ENCODE results near the gene SH3RF3.

Gene SH3RF3

GRCh38 chr2:109463891-109464290, 334.9 kb downstream of the SH3RF3 start:
- Histone ChIP-seq H2BK12ac (ENCODE audit: low read length) (no peak overlapping the region), H3K18ac (ENCODE audit: low read length) (no peak overlapping the region), H2BK120ac (ENCODE audit: low read depth, low read length) (no peak overlapping the region), H3K36me3 (replicated peaks in 1 of 2; ENCODE audit: control insufficient read depth in 2 of 2, insufficient read depth in 2 of 2, low read length in 2 of 2) (no peaks in the 10 kb centered on the region), H3K4ac (ENCODE audit: low read length) (no peak overlapping the region), H3K4me3 (ENCODE audit: low read length in 2 of 2) (no peak overlapping the region), H2AK5ac (ENCODE audit: low read depth, low read length) (no peak overlapping the region), H4K91ac (ENCODE audit: low read depth, low read length, poor library complexity) (no peak overlapping the region), H3K23ac (ENCODE audit: low read depth, low read length, poor library complexity) (no peak overlapping the region), H3K14ac (ENCODE audit: low read length) (no peak overlapping the region), H2BK15ac (ENCODE audit: low read length) (no peak overlapping the region), H3K9me3 (replicated peaks in 1 of 2; ENCODE audit: control insufficient read depth in 2 of 2, insufficient read depth in 1 of 2, low read depth in 1 of 2, low read length in 2 of 2) (no peaks in the 10 kb centered on the region), H3K4me2 (ENCODE audit: insufficient read depth, low read length, poor library complexity, severe bottlenecking) (no peak overlapping the region), H2BK5ac (ENCODE audit: low read length) (no peak overlapping the region), H3K27me3 (ENCODE audit: control insufficient read depth in 3 of 3, insufficient read depth in 3 of 3, low read depth in 1 of 3, low read length in 3 of 3) (no peaks in the 10 kb centered on the region), H2AFZ (ENCODE audit: low read length) (no peak overlapping the region), H3K27ac (replicated peaks; ENCODE audit: low read length) (no peak overlapping the region), H3K79me1 (ENCODE audit: low read depth, low read length) (no peaks in the 10 kb centered on the region), H4K8ac (ENCODE audit: low read depth, low read length) (no peak overlapping the region), H3K4me1 (ENCODE audit: control insufficient read depth in 2 of 2, insufficient read depth in 1 of 2, low read depth in 1 of 2, low read length in 2 of 2) (peaks cover 0 to 5% of the 10 kb centered on the region in 2 donors), H3K9ac (ENCODE audit: low read depth, low read length, poor library complexity) (no peak overlapping the region)
- WGBS, 2 donors (ENCODE audit: extremely low coverage in 2 of 2, insufficient read length in 2 of 2, insufficient replicate concordance in 1 of 2): no CpG with 5 or more reads among the region's 5 CpGs
- DNase-seq (ENCODE audit: low spot score): no peak

GRCh38 chr2:109466674-109467575, 337.9 kb downstream of the SH3RF3 start:
- no peak overlapping the region for H2BK120ac ChIP-seq (ENCODE audit: low read depth, low read length)
- H4K91ac ChIP-seq (ENCODE audit: low read depth, low read length, poor library complexity): no peak overlapping the region
- no peak overlapping the region for H3K4me3 ChIP-seq (ENCODE audit: low read length in 2 of 2)
- H3K4me1 ChIP-seq (ENCODE audit: control insufficient read depth in 2 of 2, insufficient read depth in 1 of 2, low read depth in 1 of 2, low read length in 2 of 2): peaks cover 0 to 8% of the 10 kb centered on the region in 2 donors
- no peak overlapping the region for H2BK12ac ChIP-seq (ENCODE audit: low read length)
- H4K8ac ChIP-seq (ENCODE audit: low read depth, low read length): no peak overlapping the region
- no peak overlapping the region for H2AFZ ChIP-seq (ENCODE audit: low read length)
- H3K4ac ChIP-seq (ENCODE audit: low read length): no peak overlapping the region
- peak overlapping the region; percentile 19 for H3K18ac ChIP-seq (ENCODE audit: low read length)
- no peak overlapping the region for H3K9ac ChIP-seq (ENCODE audit: low read depth, low read length, poor library complexity)
- DNase-seq (ENCODE audit: low spot score): no peak
- peaks cover 0 to 2% (median 0%) of the 10 kb centered on the region in 3 experiments for H3K27me3 ChIP-seq (ENCODE audit: control insufficient read depth in 3 of 3, insufficient read depth in 3 of 3, low read depth in 1 of 3, low read length in 3 of 3)
- H3K4me2 ChIP-seq (ENCODE audit: insufficient read depth, low read length, poor library complexity, severe bottlenecking): no peak overlapping the region
- H2AK5ac ChIP-seq (ENCODE audit: low read depth, low read length): no peak overlapping the region
- no peak overlapping the region for H3K27ac ChIP-seq (replicated peaks; ENCODE audit: low read length)
- H3K36me3 ChIP-seq (replicated peaks in 1 of 2; ENCODE audit: control insufficient read depth in 2 of 2, insufficient read depth in 2 of 2, low read length in 2 of 2): no peaks in the 10 kb centered on the region
- H3K9me3 ChIP-seq (replicated peaks in 1 of 2; ENCODE audit: control insufficient read depth in 2 of 2, insufficient read depth in 1 of 2, low read depth in 1 of 2, low read length in 2 of 2): peaks cover 0 to 2% of the 10 kb centered on the region in 2 donors
- no CpG with 5 or more reads among the region's 8 CpGs for WGBS, 2 donors (ENCODE audit: extremely low coverage in 2 of 2, insufficient read length in 2 of 2, insufficient replicate concordance in 1 of 2)
- no peak overlapping the region for H3K23ac ChIP-seq (ENCODE audit: low read depth, low read length, poor library complexity)
- H2BK15ac ChIP-seq (ENCODE audit: low read length): no peak overlapping the region
- H3K79me1 ChIP-seq (ENCODE audit: low read depth, low read length): no peaks in the 10 kb centered on the region
- no peak overlapping the region for H3K14ac ChIP-seq (ENCODE audit: low read length)
- no peak overlapping the region for H2BK5ac ChIP-seq (ENCODE audit: low read length)

- no CpG with 5 or more reads among the region's 9 CpGs for WGBS, 2 donors (ENCODE audit: extremely low coverage in 2 of 2, insufficient read length in 2 of 2, insufficient replicate concordance in 1 of 2)
- no peak overlapping the region for H3K27ac ChIP-seq (replicated peaks; ENCODE audit: low read length)
- H3K4me3 ChIP-seq (ENCODE audit: low read length in 2 of 2): no peak overlapping the region
Measured at GRCh38 chr2:109467701-109468100, 338.7 kb downstream of the SH3RF3 start.

GRCh38 chr2:109468893-109469292, 339.9 kb downstream of the SH3RF3 start:
- Histone ChIP-seq H3K4me1 (ENCODE audit: control insufficient read depth in 2 of 2, insufficient read depth in 1 of 2, low read depth in 1 of 2, low read length in 2 of 2) (peaks cover 4 to 8% of the 10 kb centered on the region in 2 donors), H4K91ac (ENCODE audit: low read depth, low read length, poor library complexity) (no peak overlapping the region), H3K4me3 (ENCODE audit: low read length in 2 of 2) (peak overlapping the region in 1 of 2 donors; percentile 42), H3K23ac (ENCODE audit: low read depth, low read length, poor library complexity) (no peak overlapping the region), H3K36me3 (replicated peaks in 1 of 2; ENCODE audit: control insufficient read depth in 2 of 2, insufficient read depth in 2 of 2, low read length in 2 of 2) (no peaks in the 10 kb centered on the region), H2BK12ac (ENCODE audit: low read length) (no peak overlapping the region), H3K4ac (ENCODE audit: low read length) (no peak overlapping the region), H3K14ac (ENCODE audit: low read length) (peak overlapping the region; percentile 84), H2AFZ (ENCODE audit: low read length) (no peak overlapping the region), H3K27ac (replicated peaks; ENCODE audit: low read length) (no peak overlapping the region), H3K27me3 (ENCODE audit: control insufficient read depth in 3 of 3, insufficient read depth in 3 of 3, low read depth in 1 of 3, low read length in 3 of 3) (peaks cover 0 to 2% (median 0%) of the 10 kb centered on the region in 3 experiments), H3K4me2 (ENCODE audit: insufficient read depth, low read length, poor library complexity, severe bottlenecking) (no peak overlapping the region), H4K8ac (ENCODE audit: low read depth, low read length) (no peak overlapping the region), H3K9me3 (replicated peaks in 1 of 2; ENCODE audit: control insufficient read depth in 2 of 2, insufficient read depth in 1 of 2, low read depth in 1 of 2, low read length in 2 of 2) (peaks cover 0 to 2% of the 10 kb centered on the region in 2 donors), H2AK5ac (ENCODE audit: low read depth, low read length) (no peak overlapping the region), H3K18ac (ENCODE audit: low read length) (peak overlapping the region; percentile 7), H3K9ac (ENCODE audit: low read depth, low read length, poor library complexity) (no peak overlapping the region), H3K79me1 (ENCODE audit: low read depth, low read length) (no peaks in the 10 kb centered on the region), H2BK5ac (ENCODE audit: low read length) (no peak overlapping the region), H2BK15ac (ENCODE audit: low read length) (no peak overlapping the region), H2BK120ac (ENCODE audit: low read depth, low read length) (no peak overlapping the region)
- no CpG with 5 or more reads among the region's 7 CpGs for WGBS, 2 donors (ENCODE audit: extremely low coverage in 2 of 2, insufficient read length in 2 of 2, insufficient replicate concordance in 1 of 2)
- DNase-seq (ENCODE audit: low spot score): no peak

More at GRCh38 chr2:109467701-109468100, 338.7 kb downstream of the SH3RF3 start:
- H3K23ac ChIP-seq (ENCODE audit: low read depth, low read length, poor library complexity): no peak overlapping the region
- no peak overlapping the region for H2BK15ac ChIP-seq (ENCODE audit: low read length)
- no peak overlapping the region for H3K9ac ChIP-seq (ENCODE audit: low read depth, low read length, poor library complexity)
- H3K79me1 ChIP-seq (ENCODE audit: low read depth, low read length): no peaks in the 10 kb centered on the region
- H3K4me2 ChIP-seq (ENCODE audit: insufficient read depth, low read length, poor library complexity, severe bottlenecking): no peak overlapping the region
- H3K9me3 ChIP-seq (replicated peaks in 1 of 2; ENCODE audit: control insufficient read depth in 2 of 2, insufficient read depth in 1 of 2, low read depth in 1 of 2, low read length in 2 of 2): peaks cover 0 to 2% of the 10 kb centered on the region in 2 donors
- peak overlapping the region; percentile 13 for H3K18ac ChIP-seq (ENCODE audit: low read length)
- peaks cover 0 to 8% of the 10 kb centered on the region in 2 donors for H3K4me1 ChIP-seq (ENCODE audit: control insufficient read depth in 2 of 2, insufficient read depth in 1 of 2, low read depth in 1 of 2, low read length in 2 of 2)
- H3K27me3 ChIP-seq (ENCODE audit: control insufficient read depth in 3 of 3, insufficient read depth in 3 of 3, low read depth in 1 of 3, low read length in 3 of 3): peaks cover 0 to 2% (median 0%) of the 10 kb centered on the region in 3 experiments
- no peak for DNase-seq (ENCODE audit: low spot score)
- no peaks in the 10 kb centered on the region for H3K36me3 ChIP-seq (replicated peaks in 1 of 2; ENCODE audit: control insufficient read depth in 2 of 2, insufficient read depth in 2 of 2, low read length in 2 of 2)
- no peak overlapping the region for H2BK120ac ChIP-seq (ENCODE audit: low read depth, low read length)
- no peak overlapping the region for H2AK5ac ChIP-seq (ENCODE audit: low read depth, low read length)
- no peak overlapping the region for H2BK5ac ChIP-seq (ENCODE audit: low read length)
- no peak overlapping the region for H2BK12ac ChIP-seq (ENCODE audit: low read length)
- H4K8ac ChIP-seq (ENCODE audit: low read depth, low read length): no peak overlapping the region
- H4K91ac ChIP-seq (ENCODE audit: low read depth, low read length, poor library complexity): no peak overlapping the region
- no peak overlapping the region for H3K14ac ChIP-seq (ENCODE audit: low read length)
- no peak overlapping the region for H3K4ac ChIP-seq (ENCODE audit: low read length)
- no peak overlapping the region for H2AFZ ChIP-seq (ENCODE audit: low read length)
